GM12878 (cell line): ENCODE data around the gene CLRN3. TPM values are rescaled to one million over a fixed set of nuclear protein-coding genes. Genes with fewer than 3 reads are reported as not detected.

ENCODE experiments used
- ATAC-seq: fragments of 200-7000 bp; cut with Tn5 transposase; 3 replicates; pipeline ENCODE4 v1.9.1; 2020; ENCODE audit warnings: mild to moderate bottlenecking, moderate library complexity
- BruUV-seq: library from RNA; stranded (reverse); fragments of 400-500 nt; replicated peaks from 2 replicates; lab custom pipeline; 2021; lab: Mats Ljungman, UMichigan
- CTCF ChIA-PET: fragments of 300-600 bp; sonication (Branson Sonifier 250); formaldehyde crosslinking; extraction: SDS; loops from one replicate; lab custom pipeline; 2021; ENCODE audit warnings: inconsistent platforms; lab: Yijun Ruan, JAX
- POLR2A ChIA-PET: fragments of 350-600 bp; formaldehyde crosslinking; extraction: SDS; loops from one replicate; lab custom pipeline; 2021; ENCODE audit warnings: inconsistent platforms; lab: Charles Lee
- RAD21 ChIA-PET: fragments of 300-600 bp; sonication (Branson Sonifier 250); formaldehyde crosslinking; loops from one replicate; lab custom pipeline; 2023; ENCODE audit warnings: antibody characterized with exemption; ENCODE audit not compliant: unreplicated experiment; lab: Charles Lee
- SMC1A ChIA-PET: fragments of 300-600 bp; sonication (Branson Sonifier 250); formaldehyde crosslinking; loops from one replicate; lab custom pipeline; 2023; ENCODE audit not compliant: unreplicated experiment, uncharacterized antibody; lab: Charles Lee
- DNase-seq: peaks from one replicate; pipeline ENCODE4 v3.0.0-alpha.2; 2011; ENCODE audit warnings: low read depth, low spot score
- FAIRE-seq: peaks from 3 replicates; lab custom pipeline; 2011; peaks lifted over from hg19 to GRCh38; lab: Jason Lieb, UNC
- H2AFZ ChIP-seq: 2 replicates; pipeline ENCODE4 v1.6.0; 2011; ENCODE audit warnings: low read depth, low read length, control low read depth; ENCODE audit not compliant: control insufficient read depth
- H3K27ac ChIP-seq: 2 replicates; pipeline ENCODE4 v1.5.1; 2011; ENCODE audit warnings: control low read depth; ENCODE audit not compliant: control insufficient read depth, insufficient read depth
- H3K27me3 ChIP-seq, 2 experiments: replicated peaks in 1 of 2; 2 replicates each; pipeline versions ENCODE4 v1.6.0 to v1.6.1; 2011; ENCODE audit warnings: low read length in 1 of 2; ENCODE audit not compliant: control insufficient read depth in 2 of 2, insufficient read depth in 2 of 2
- H3K36me3 ChIP-seq, 2 experiments: 2 replicates each; pipeline ENCODE4 v1.5.1; 2011; ENCODE audit warnings: low read length in 1 of 2; ENCODE audit not compliant: control insufficient read depth in 2 of 2, insufficient read depth in 2 of 2
- H3K4me1 ChIP-seq: 2 replicates; pipeline ENCODE4 v1.6.1; 2011; ENCODE audit warnings: mild to moderate bottlenecking, low read length, moderate library complexity, mixed read lengths; ENCODE audit not compliant: control insufficient read depth, insufficient read depth
- H3K4me2 ChIP-seq: 2 replicates; pipeline ENCODE4 v1.6.0; 2011; ENCODE audit warnings: control low read depth; ENCODE audit not compliant: control insufficient read depth, insufficient read depth
- H3K4me3 ChIP-seq: fragments of 200-600 bp; sonication (generic); 2 replicates; pipeline ENCODE4 v1.5.1; 2016
- H3K79me2 ChIP-seq: 2 replicates; pipeline ENCODE4 v1.6.0; 2011; ENCODE audit warnings: low read length; ENCODE audit not compliant: control insufficient read depth, insufficient read depth
- H3K9ac ChIP-seq: 2 replicates; pipeline ENCODE4 v1.8.0; 2011; ENCODE audit warnings: low read length, control low read depth, mixed read lengths; ENCODE audit not compliant: control insufficient read depth, insufficient read depth
- H3K9me3 ChIP-seq: replicated peaks from 3 replicates; pipeline ENCODE4 v1.5.1; 2011; ENCODE audit warnings: mild to moderate bottlenecking, low read length; ENCODE audit not compliant: control insufficient read depth, insufficient read depth
- H4K20me1 ChIP-seq: 2 replicates; pipeline ENCODE4 v1.6.0; 2011; ENCODE audit not compliant: control insufficient read depth, insufficient read depth
- CBX5 ChIP-seq: sonication (generic); IDR thresholded peaks from 2 replicates; pipeline ENCODE4 v1.6.1; 2016; ENCODE audit warnings: low read depth, moderate library complexity, mild to moderate bottlenecking, inconsistent platforms
- CEBPB ChIP-seq, 2 experiments: fragments of 150-350 bp in 1 of 2; IDR thresholded peaks; 2 replicates each; pipeline ENCODE4 v1.6.1; 2012 to 2014; ENCODE audit warnings: low read depth in 2 of 2, low read length in 2 of 2, borderline replicate concordance in 1 of 2, inconsistent platforms in 1 of 2
- DPF2 ChIP-seq: fragments of 450-650 bp; IDR thresholded peaks from 2 replicates; pipeline ENCODE4 v1.6.1; 2017; ENCODE audit warnings: mild to moderate bottlenecking
- HDAC6 ChIP-seq: fragments of 200-600 bp; sonication (generic); IDR thresholded peaks from one replicate; pipeline ENCODE4 v1.8.0; 2017; ENCODE audit warnings: antibody characterized with exemption; ENCODE audit not compliant: unreplicated experiment
- RELB ChIP-seq: fragments of 450-650 bp; IDR thresholded peaks from 2 replicates; pipeline ENCODE4 v1.6.1; 2017; ENCODE audit warnings: low read depth, mild to moderate bottlenecking, moderate library complexity
- SP1 ChIP-seq: IDR thresholded peaks from one replicate; pipeline ENCODE4 v1.6.1; 2011; ENCODE audit warnings: low read depth, low read length
- TAF1 ChIP-seq: IDR thresholded peaks from 2 replicates; pipeline ENCODE4 v1.6.1; 2011; ENCODE audit warnings: mild to moderate bottlenecking, low read depth, low read length, borderline replicate concordance
- ZSCAN29 ChIP-seq: fragments of 450-650 bp; IDR thresholded peaks from 2 replicates; pipeline ENCODE4 v1.6.1; 2017; ENCODE audit warnings: mild to moderate bottlenecking, moderate library complexity
- WGBS: methylation state at CpG from one replicate; pipeline ENCODE4 v1.1.6; 2016; ENCODE audit warnings: low lambda C conversion rate; ENCODE audit not compliant: insufficient replicate concordance, insufficient coverage; ENCODE audit errors: missing lambda C conversion rate; 5-methylcytosine and 5-hydroxymethylcytosine counted together
- in situ Hi-C: fragments of 300-500 bp; cut with MboI; formaldehyde crosslinking; loops from 9 replicates; pipeline ENCODE4 v1.14.3; 2018; ENCODE audit warnings: mixed read lengths
- intact Hi-C: fragments of 100-400 bp; cut with micrococcal nuclease; formaldehyde crosslinking; loops from one replicate; pipeline ENCODE4 v1.14.2; 2022; ENCODE audit not compliant: unreplicated experiment
- polyA plus RNA-seq, 11 experiments: library from polyadenylated mRNA; depleted of rRNA in 4 of 11; unstranded in 6 of 11; stranded (reverse) in 5 of 11; fragments of >200 nt; fragmentation: Nextera tagmentation in 4 of 11; fragmentation: Illumina TruSeq in 1 of 11; extraction: Ambion mirVana in 4 of 11; extraction: Trizol in 1 of 11; gene quantifications; 1 replicate in 1 of 11; 2 replicates in 10 of 11; pipeline versions ENCODE4 v1.2.1 to v1.2.3, GENCODE V29; 2011 to 2016; ENCODE audit warnings: inconsistent platforms in 2 of 11, missing spikeins in 2 of 11, low read depth in 1 of 11
- total RNA-seq, 4 experiments: library from RNA; depleted of rRNA in 3 of 4; stranded (reverse); fragments of >200 nt in 3 of 4; fragmentation: Illumina TruSeq in 1 of 4; extraction: Trizol in 1 of 4; gene quantifications; 2 replicates each; pipeline versions ENCODE4 v1.2.1 to v1.2.3, GENCODE V29; 2013 to 2021
- TF ChIP-seq, protein P1 (sequence below): fragments of 450-650 bp; formaldehyde crosslinking; IDR thresholded peaks from 2 replicates; pipeline ENCODE4 v1.4.0; 2022; ENCODE audit warnings: mild to moderate bottlenecking, moderate library complexity
- TF ChIP-seq, protein P2 (sequence below): IDR thresholded peaks from 2 replicates; pipeline ENCODE4 v1.6.1; 2011; ENCODE audit warnings: low read depth, low read length, improper control_type of control experiment, borderline replicate concordance
- TF ChIP-seq, protein P3 (sequence below): IDR thresholded peaks from 2 replicates; pipeline ENCODE4 v1.6.1; 2011; ENCODE audit warnings: borderline replicate concordance, low read depth, mild to moderate bottlenecking, moderate library complexity, low read length; ENCODE audit not compliant: insufficient read depth, poor library complexity, severe bottlenecking
- TF ChIP-seq, protein P4 (sequence below): fragments of 450-650 bp; IDR thresholded peaks from 2 replicates; pipeline ENCODE4 v1.6.1; 2017; ENCODE audit warnings: borderline replicate concordance
- TF ChIP-seq, protein P5 (sequence below): IDR thresholded peaks from 2 replicates; pipeline ENCODE4 v1.6.1; 2011; ENCODE audit warnings: borderline replicate concordance, low read depth, mild to moderate bottlenecking, moderate library complexity, mixed read lengths, low read length; ENCODE audit not compliant: insufficient read depth; ENCODE audit errors: extremely low read length

CLRN3 gene
- total and polyA plus RNA-seq, 10 of the 15 experiments (the other 5 are each of a cell fraction or from before 2014, with no cell fraction given): not detected

DNA sequence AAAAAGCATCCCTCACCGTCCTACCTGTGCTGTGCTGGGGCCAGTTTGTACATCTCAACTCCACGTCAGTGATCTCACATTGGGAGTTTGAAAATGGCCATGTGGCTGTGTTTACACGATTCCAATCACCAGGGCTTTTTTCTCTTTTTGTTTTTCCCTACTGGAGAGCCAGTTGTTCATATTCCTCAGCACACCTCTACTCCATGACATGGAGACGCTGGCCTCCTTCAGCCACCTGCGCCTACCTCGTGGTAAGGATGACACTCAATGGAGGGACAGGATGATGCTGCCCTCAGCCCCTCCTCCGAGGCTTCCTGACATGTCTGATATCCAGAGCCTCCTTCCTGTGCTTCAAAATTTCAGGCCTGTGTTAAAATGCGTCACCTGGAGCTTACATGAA, 10.3 kb downstream of the CLRN3 start (continued):
- TF ChIP-seq, protein P1, sequence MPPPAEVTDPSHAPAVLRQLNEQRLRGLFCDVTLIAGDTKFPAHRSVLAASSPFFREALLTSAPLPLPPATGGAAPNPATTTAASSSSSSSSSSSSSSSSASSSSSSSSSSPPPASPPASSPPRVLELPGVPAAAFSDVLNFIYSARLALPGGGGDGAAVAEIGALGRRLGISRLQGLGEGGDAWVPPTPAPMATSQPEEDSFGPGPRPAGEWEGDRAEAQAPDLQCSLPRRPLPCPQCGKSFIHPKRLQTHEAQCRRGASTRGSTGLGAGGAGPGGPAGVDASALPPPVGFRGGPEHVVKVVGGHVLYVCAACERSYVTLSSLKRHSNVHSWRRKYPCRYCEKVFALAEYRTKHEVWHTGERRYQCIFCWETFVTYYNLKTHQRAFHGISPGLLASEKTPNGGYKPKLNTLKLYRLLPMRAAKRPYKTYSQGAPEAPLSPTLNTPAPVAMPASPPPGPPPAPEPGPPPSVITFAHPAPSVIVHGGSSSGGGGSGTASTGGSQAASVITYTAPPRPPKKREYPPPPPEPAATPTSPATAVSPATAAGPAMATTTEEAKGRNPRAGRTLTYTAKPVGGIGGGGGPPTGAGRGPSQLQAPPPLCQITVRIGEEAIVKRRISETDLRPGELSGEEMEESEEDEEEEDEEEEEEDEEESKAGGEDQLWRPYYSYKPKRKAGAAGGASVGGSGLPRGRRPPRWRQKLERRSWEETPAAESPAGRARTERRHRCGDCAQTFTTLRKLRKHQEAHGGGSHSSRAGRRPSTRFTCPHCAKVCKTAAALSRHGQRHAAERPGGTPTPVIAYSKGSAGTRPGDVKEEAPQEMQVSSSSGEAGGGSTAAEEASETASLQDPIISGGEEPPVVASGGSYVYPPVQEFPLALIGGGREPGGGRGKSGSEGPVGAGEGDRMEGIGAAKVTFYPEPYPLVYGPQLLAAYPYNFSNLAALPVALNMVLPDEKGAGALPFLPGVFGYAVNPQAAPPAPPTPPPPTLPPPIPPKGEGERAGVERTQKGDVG: no peak
- TF ChIP-seq, protein P2, sequence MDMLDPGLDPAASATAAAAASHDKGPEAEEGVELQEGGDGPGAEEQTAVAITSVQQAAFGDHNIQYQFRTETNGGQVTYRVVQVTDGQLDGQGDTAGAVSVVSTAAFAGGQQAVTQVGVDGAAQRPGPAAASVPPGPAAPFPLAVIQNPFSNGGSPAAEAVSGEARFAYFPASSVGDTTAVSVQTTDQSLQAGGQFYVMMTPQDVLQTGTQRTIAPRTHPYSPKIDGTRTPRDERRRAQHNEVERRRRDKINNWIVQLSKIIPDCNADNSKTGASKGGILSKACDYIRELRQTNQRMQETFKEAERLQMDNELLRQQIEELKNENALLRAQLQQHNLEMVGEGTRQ: no peak
- TF ChIP-seq, all 136 proteins: peak for 0

DNA sequence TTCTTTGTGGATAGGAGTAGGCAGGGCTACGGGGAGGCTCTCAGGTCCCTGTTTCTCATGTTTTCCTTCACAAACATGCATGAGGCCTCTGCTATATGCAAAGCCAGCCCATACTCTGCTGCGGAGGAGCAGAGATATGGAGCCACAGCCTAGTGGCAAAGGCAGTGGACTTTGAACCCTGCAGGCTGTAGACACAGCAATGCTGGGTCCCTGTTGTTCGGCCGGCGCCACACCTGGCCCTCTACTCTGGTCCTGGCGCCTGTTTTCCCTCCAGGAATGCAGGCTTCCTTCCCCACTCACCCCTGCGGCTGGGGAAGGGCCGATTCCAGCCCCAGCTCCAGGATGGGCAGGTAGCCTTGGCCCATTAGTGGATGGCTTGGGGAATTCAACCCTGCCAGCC, 11.5 kb downstream of the CLRN3 start:
- CTCF ChIA-PET: no interaction called here
- SMC1A ChIA-PET: no interaction called here
- WGBS: 43% methylated on average over 8 of the region's 8 CpGs
- RAD21 ChIA-PET: no interaction called here
- Histone ChIP-seq H3K36me3 (no peaks in the 10 kb centered on the region), H3K9ac (no peak overlapping the region), H2AFZ (no peak overlapping the region), H3K4me1 (no peaks in the 10 kb centered on the region), H3K27me3 (no peaks in the 10 kb centered on the region), H3K79me2 (no peaks in the 10 kb centered on the region), H3K4me3 (no peak overlapping the region), H3K9me3 (no peaks in the 10 kb centered on the region), H4K20me1 (no peaks in the 10 kb centered on the region; the same call in 1 of the 2 replicates), H3K4me2 (no peak overlapping the region), H3K27ac (no peak overlapping the region)
- BruUV-seq: no TSS peak
- intact Hi-C loops: no loop called here
- ATAC-seq (no peak), DNase-seq (no peak), FAIRE-seq (no peak)
- POLR2A ChIA-PET: no interaction called here
- in situ Hi-C loops: no loop called here
- TF ChIP-seq CBX5: no peak
- TF ChIP-seq RELB: no peak
- TF ChIP-seq, protein P3, sequence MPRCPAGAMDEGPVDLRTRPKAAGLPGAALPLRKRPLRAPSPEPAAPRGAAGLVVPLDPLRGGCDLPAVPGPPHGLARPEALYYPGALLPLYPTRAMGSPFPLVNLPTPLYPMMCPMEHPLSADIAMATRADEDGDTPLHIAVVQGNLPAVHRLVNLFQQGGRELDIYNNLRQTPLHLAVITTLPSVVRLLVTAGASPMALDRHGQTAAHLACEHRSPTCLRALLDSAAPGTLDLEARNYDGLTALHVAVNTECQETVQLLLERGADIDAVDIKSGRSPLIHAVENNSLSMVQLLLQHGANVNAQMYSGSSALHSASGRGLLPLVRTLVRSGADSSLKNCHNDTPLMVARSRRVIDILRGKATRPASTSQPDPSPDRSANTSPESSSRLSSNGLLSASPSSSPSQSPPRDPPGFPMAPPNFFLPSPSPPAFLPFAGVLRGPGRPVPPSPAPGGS: no peak
- TF ChIP-seq DPF2: no peak
- TF ChIP-seq, protein P4, sequence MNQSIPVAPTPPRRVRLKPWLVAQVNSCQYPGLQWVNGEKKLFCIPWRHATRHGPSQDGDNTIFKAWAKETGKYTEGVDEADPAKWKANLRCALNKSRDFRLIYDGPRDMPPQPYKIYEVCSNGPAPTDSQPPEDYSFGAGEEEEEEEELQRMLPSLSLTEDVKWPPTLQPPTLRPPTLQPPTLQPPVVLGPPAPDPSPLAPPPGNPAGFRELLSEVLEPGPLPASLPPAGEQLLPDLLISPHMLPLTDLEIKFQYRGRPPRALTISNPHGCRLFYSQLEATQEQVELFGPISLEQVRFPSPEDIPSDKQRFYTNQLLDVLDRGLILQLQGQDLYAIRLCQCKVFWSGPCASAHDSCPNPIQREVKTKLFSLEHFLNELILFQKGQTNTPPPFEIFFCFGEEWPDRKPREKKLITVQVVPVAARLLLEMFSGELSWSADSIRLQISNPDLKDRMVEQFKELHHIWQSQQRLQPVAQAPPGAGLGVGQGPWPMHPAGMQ: no peak
- no peak for TF ChIP-seq TAF1
- TF ChIP-seq, protein P5, sequence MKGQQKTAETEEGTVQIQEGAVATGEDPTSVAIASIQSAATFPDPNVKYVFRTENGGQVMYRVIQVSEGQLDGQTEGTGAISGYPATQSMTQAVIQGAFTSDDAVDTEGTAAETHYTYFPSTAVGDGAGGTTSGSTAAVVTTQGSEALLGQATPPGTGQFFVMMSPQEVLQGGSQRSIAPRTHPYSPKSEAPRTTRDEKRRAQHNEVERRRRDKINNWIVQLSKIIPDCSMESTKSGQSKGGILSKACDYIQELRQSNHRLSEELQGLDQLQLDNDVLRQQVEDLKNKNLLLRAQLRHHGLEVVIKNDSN: no peak
- no peak for TF ChIP-seq HDAC6
- no peak for TF ChIP-seq ZSCAN29
- TF ChIP-seq CEBPB (IDR thresholded peaks at IDR 0.05; ENCODE audit: borderline replicate concordance in 1 of 2, low read depth in 2 of 2, low read length in 2 of 2): no peak
- no peak for TF ChIP-seq SP1
